Measurements from ENCODE around the gene SERPINF2. TPM values are rescaled to one million over a fixed set of nuclear protein-coding genes. Genes with fewer than 3 reads are reported as not detected.
"Not testable (repeated sequence)": the region's sequence is repeated elsewhere in the genome, so short reads cannot be mapped to it uniquely, and the experiment has no call there.

Gene SERPINF2
- total RNA-seq, 1 donor from 2014 or later: 0.19 TPM

DNA sequence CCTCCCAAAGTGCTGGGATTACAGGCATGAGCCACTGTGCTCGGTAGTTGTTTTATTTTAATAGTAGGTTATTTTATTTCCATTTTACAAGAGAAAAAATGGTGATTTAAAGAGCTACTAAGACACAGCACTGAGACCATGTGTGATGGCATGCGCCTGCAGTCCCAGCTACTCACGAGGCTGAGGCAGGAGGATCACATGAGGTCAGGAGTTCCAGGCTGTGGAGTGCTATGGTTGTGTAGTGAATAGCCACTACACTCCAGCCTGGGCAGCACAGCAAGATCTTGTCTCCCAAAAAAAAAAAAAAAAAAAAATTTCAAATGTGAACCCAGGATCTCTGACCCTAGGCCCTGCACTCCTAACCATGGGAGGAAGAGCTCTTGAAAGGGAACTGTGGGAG lies 22.9 kb downstream of the SERPINF2 start:
- peaks cover 4% of the 10 kb centered on the region for H3K27me3 Mint-ChIP-seq (ENCODE audit: low read depth)
- no peak overlapping the region for H3K27ac Mint-ChIP-seq (ENCODE audit: unreplicated experiment)
- no peak overlapping the region for H3K4me3 Mint-ChIP-seq

DNA sequence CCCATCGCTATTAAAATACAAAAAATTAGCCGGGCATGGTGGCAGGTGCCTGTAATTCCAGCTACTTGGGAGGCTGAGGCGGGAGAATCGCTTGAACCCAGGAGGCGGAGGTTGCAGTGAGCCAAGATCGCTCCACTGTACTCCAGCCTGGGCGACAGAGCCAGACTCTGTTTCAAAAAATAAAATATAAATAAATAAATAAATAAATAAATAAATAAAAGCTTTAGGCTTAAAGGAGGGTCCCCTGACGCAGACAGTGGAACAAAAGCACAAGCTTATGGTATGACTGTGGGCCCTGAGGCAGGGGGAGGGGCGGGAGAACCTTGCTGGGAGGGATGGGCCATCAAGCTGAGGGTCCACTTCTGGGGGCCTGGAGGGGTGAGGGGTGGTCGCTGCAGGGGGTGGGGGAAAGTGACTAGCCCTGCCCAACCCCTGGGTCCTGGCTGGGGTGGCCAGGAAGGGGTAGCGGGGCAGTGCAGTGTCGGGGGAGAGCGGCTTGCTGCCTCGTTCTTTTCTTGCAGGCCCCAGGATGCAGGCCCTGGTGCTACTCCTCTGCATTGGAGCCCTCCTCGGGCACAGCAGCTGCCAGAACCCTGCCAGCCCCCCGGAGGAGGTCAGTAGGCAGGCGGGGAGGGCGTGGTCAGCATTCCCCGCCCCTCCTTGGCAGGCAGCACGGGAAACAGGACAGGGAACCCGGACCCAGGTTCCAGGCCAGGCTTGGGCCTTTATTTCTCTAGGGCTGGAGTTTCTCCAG lies 23.9 kb downstream of the SERPINF2 start:
- peaks cover 40% of the 10 kb centered on the region for H3K4me1 Mint-ChIP-seq
- no peaks in the 10 kb centered on the region for H3K9me3 Mint-ChIP-seq
- H3K4me3 Mint-ChIP-seq: no peak overlapping the region
- no peak overlapping the region for H3K27ac Mint-ChIP-seq (ENCODE audit: unreplicated experiment)
- TF ChIP-seq, protein P1, sequence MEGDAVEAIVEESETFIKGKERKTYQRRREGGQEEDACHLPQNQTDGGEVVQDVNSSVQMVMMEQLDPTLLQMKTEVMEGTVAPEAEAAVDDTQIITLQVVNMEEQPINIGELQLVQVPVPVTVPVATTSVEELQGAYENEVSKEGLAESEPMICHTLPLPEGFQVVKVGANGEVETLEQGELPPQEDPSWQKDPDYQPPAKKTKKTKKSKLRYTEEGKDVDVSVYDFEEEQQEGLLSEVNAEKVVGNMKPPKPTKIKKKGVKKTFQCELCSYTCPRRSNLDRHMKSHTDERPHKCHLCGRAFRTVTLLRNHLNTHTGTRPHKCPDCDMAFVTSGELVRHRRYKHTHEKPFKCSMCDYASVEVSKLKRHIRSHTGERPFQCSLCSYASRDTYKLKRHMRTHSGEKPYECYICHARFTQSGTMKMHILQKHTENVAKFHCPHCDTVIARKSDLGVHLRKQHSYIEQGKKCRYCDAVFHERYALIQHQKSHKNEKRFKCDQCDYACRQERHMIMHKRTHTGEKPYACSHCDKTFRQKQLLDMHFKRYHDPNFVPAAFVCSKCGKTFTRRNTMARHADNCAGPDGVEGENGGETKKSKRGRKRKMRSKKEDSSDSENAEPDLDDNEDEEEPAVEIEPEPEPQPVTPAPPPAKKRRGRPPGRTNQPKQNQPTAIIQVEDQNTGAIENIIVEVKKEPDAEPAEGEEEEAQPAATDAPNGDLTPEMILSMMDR (conservative IDR thresholded peaks at IDR 0.05): no peak
- no peaks in the 10 kb centered on the region for H3K36me3 Mint-ChIP-seq (ENCODE audit: low read depth)
- no peak for DNase-seq (ENCODE audit: low read depth, low spot score)
- H3K27me3 Mint-ChIP-seq (ENCODE audit: low read depth): peaks cover 4% of the 10 kb centered on the region

More for the DNA sequence above, 22.9 kb downstream of the SERPINF2 start:
- peaks cover 44% of the 10 kb centered on the region for H3K4me1 Mint-ChIP-seq
- TF ChIP-seq, protein P1 (conservative IDR thresholded peaks at IDR 0.05): no peak
- DNase-seq (ENCODE audit: low read depth, low spot score): no peak
- H3K9me3 Mint-ChIP-seq: no peaks in the 10 kb centered on the region
- H3K36me3 Mint-ChIP-seq (ENCODE audit: low read depth): no peaks in the 10 kb centered on the region

DNA sequence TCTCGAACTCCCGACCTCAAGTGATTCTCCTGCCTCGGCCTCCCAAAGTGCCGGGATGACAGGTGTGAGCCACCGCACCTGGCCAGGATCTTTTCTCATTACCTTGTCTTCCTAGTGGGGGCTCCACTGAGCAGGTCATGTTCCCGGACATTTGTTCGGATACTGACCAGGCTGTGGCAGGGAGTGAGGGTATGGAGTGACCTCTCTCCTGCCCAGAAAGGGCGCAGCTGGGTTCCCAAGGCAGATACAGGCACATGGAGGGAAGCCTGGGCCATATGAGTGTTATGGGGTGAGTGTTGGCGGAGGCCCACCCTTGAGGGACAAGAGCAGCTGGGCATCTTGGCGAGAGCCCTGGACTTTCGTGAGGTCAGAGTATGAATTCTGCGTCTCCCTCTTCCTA lies 24.7 kb downstream of the SERPINF2 start:
- Mint-ChIP-seq H3K27me3 (ENCODE audit: low read depth) (peaks cover 4% of the 10 kb centered on the region), H3K4me1 (peaks cover 32% of the 10 kb centered on the region), H3K27ac (ENCODE audit: unreplicated experiment) (no peak overlapping the region), H3K4me3 (no peak overlapping the region), H3K36me3 (ENCODE audit: low read depth) (no peaks in the 10 kb centered on the region), H3K9me3 (no peaks in the 10 kb centered on the region)
- DNase-seq (ENCODE audit: low read depth, low spot score): no peak
- TF ChIP-seq, protein P1 (conservative IDR thresholded peaks at IDR 0.05): peak; percentile 22

DNA sequence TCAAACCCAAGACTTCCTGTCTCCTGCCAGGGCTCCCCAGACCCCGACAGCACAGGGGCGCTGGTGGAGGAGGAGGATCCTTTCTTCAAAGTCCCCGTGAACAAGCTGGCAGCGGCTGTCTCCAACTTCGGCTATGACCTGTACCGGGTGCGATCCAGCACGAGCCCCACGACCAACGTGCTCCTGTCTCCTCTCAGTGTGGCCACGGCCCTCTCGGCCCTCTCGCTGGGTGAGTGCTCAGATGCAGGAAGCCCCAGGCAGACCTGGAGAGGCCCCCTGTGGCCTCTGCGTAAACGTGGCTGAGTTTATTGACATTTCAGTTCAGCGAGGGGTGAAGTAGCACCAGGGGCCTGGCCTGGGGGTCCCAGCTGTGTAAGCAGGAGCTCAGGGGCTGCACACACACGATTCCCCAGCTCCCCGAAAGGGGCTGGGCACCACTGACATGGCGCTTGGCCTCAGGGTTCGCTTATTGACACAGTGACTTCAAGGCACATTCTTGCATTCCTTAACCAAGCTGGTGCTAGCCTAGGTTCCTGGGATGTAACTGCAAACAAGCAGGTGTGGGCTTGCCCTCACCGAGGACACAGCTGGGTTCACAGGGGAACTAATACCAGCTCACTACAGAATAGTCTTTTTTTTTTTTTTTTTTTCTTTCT lies 27.3 kb downstream of the SERPINF2 start:
- Mint-ChIP-seq H3K36me3 (ENCODE audit: low read depth) (no peaks in the 10 kb centered on the region), H3K27ac (ENCODE audit: unreplicated experiment) (no peak overlapping the region), H3K4me1 (peaks cover 14% of the 10 kb centered on the region), H3K9me3 (no peaks in the 10 kb centered on the region), H3K27me3 (ENCODE audit: low read depth) (peaks cover 4% of the 10 kb centered on the region), H3K4me3 (peak overlapping the region; percentile 31)
- TF ChIP-seq, protein P1 (conservative IDR thresholded peaks at IDR 0.05): no peak
- DNase-seq (ENCODE audit: low read depth, low spot score): no peak

- not testable (repeated sequence) for H3K27me3 Mint-ChIP-seq (ENCODE audit: low read depth); H3K4me3 Mint-ChIP-seq; DNase-seq (ENCODE audit: low read depth, low spot score); H3K9me3 Mint-ChIP-seq; H3K36me3 Mint-ChIP-seq (ENCODE audit: low read depth); H3K27ac Mint-ChIP-seq (ENCODE audit: unreplicated experiment)
- peaks cover 11% of the 10 kb centered on the region for H3K4me1 Mint-ChIP-seq
Observed at GRCh38 chr17:1773000-1773695, 30.5 kb downstream of the SERPINF2 start.
